ENCODE measurements around the gene GAS7. TPM values are rescaled to one million over a fixed set of nuclear protein-coding genes. Genes with fewer than 3 reads are reported as not detected.

GAS7 gene
- total and polyA plus RNA-seq, 2 of the 13 experiments (the other 11 are each of a cell fraction or from before 2014, with no cell fraction given): 1.0 to 5.2 TPM

DNA sequence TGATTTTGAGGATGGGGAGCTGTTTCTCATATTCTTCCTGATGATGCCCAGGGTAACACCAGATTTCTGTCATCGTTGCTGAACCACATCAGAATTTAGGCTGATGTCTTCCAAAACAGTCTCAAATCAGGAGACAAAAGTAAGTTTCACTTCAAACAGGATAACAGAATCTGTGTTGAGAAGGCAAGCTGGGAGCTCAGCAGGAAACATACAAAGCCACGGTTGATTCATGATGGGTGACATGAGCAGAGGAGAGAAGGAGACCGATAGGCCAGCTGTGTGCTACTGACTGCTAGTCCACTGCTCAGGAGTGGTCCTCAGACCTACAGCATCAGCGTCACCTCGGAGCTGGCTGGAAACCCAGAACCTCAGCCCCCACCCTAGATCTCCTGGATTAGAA, 230.4 kb downstream of the GAS7 start (continued):
- TF ChIP-seq, protein P1, sequence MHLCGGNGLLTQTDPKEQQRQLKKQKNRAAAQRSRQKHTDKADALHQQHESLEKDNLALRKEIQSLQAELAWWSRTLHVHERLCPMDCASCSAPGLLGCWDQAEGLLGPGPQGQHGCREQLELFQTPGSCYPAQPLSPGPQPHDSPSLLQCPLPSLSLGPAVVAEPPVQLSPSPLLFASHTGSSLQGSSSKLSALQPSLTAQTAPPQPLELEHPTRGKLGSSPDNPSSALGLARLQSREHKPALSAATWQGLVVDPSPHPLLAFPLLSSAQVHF (CRISPR knock-in tag; IDR thresholded peaks at IDR 0.05): no peak
- TF ChIP-seq ZNF3 (CRISPR knock-in tag; IDR thresholded peaks at IDR 0.05) (no peak), ZNF639 (CRISPR knock-in tag; conservative IDR thresholded peaks at IDR 0.05) (no peak), ADNP (CRISPR knock-in tag; IDR thresholded peaks at IDR 0.05) (no peak), ZNF12 (CRISPR knock-in tag; IDR thresholded peaks at IDR 0.05) (no peak), MNT (IDR thresholded peaks at IDR 0.05) (no peak), ATAD3A (CRISPR knock-in tag; IDR thresholded peaks at IDR 0.05) (no peak), HINFP (CRISPR knock-in tag; IDR thresholded peaks at IDR 0.05; ENCODE audit: low read depth) (no peak)
